Gastrocnemius medialis (tissue), 4 donors: ENCODE data around the gene RNU6-1. TPM values are rescaled to one million over a fixed set of nuclear protein-coding genes. Genes with fewer than 3 reads are reported as not detected.

Experiments
- ATAC-seq, 2 donors: fragments of 150-250 bp; one replicate each; pipeline ENCODE4 v1.9.1; 2016
- DNase-seq, 2 donors: peaks; one replicate each; pipeline ENCODE4 v3.0.0-alpha.2; 2019
- H3K27ac ChIP-seq, 4 donors: fragments of 200-600 bp; sonication (generic); 1 replicate in 1 of 4; 2 replicates in 3 of 4; pipeline ENCODE4 v1.5.1; 2016 to 2018; ENCODE audit warnings: mild to moderate bottlenecking in 2 of 4, moderate library complexity in 1 of 4
- H3K27me3 ChIP-seq, 3 donors: fragments of 200-600 bp; sonication (generic) in 2 of 3; 1 replicate in 1 of 3; 2 replicates in 2 of 3; pipeline versions ENCODE4 v1.5.1 to v1.6.0; 2016 to 2019; ENCODE audit warnings: mild to moderate bottlenecking in 1 of 3, moderate library complexity in 1 of 3
- H3K36me3 ChIP-seq, 2 donors: fragments of 200-600 bp; sonication (generic) in 1 of 2; one replicate each; pipeline ENCODE4 v1.5.1; 2017 to 2018
- H3K4me1 ChIP-seq, 2 donors: fragments of 200-600 bp; sonication (generic) in 1 of 2; one replicate each; pipeline ENCODE4 v1.5.1; 2016 to 2017; ENCODE audit warnings: mild to moderate bottlenecking in 2 of 2
- H3K4me3 ChIP-seq, 4 donors: fragments of 200-600 bp; sonication (generic) in 3 of 4; 1 replicate in 1 of 4; 2 replicates in 3 of 4; pipeline ENCODE4 v1.5.1; 2016 to 2019; ENCODE audit warnings: mild to moderate bottlenecking in 2 of 4
- H3K9me3 ChIP-seq, 3 donors: fragments of 200-600 bp; sonication (generic) in 2 of 3; 1 replicate in 1 of 3; 2 replicates in 2 of 3; pipeline ENCODE4 v1.5.1; 2016 to 2019
- POLR2A ChIP-seq, 2 donors: fragments of 450-650 bp; IDR thresholded peaks; one replicate each; pipeline ENCODE4 v1.6.1; 2017; ENCODE audit warnings: antibody characterized with exemption in 2 of 2, mild to moderate bottlenecking in 2 of 2, moderate library complexity in 2 of 2
- in situ Hi-C, 4 donors: fragments of 200-750 bp; cut with MboI; loops; one replicate each; pipeline versions ENCODE4 v1.15.0 to v1.8.0; 2017; ENCODE audit warnings: low sequenced_read_pairs in 4 of 4
- intact Hi-C: fragments of 100-400 bp; cut with DNase I; formaldehyde crosslinking; loops from one replicate; pipeline ENCODE4 v1.15.1; 2023; ENCODE audit warnings: low total_unique reads
- total RNA-seq, 4 donors: library from RNA; depleted of rRNA; stranded (reverse); fragments of >200 nt; gene quantifications; one replicate each; pipeline versions ENCODE4 v1.1.0 to v1.2.3, GENCODE V29; 2016
- TF ChIP-seq, protein P1 (sequence below), 5 experiments: fragments of 450-650 bp in 3 of 5; fragments of 200-600 bp in 2 of 5; sonication (generic) in 2 of 5; IDR thresholded peaks in 4 of 5; conservative IDR thresholded peaks in 1 of 5; 1 replicate in 4 of 5; 2 replicates in 1 of 5; pipeline ENCODE4 v1.5.1; 2016 to 2019; ENCODE audit warnings: antibody characterized with exemption in 5 of 5, mild to moderate bottlenecking in 3 of 5, moderate library complexity in 3 of 5

The RNU6-1 gene
- total RNA-seq, 4 donors from 2014 or later: not detected

DNA sequence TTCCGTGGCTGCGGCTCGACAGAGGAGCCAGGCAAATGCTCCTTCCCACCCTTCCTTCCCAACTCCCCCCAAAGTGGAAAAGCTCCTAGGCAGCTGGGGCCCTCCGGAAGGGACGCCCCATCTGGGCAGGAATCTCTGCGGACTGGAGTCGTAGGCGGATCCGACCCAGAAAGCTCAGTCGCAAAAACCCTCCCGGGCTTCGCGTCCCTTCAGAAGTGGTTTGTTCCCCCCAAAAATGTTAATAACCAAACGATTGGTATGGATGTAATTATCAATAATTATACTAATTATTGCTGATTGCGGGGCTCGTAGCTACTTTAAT lies 3.8 kb downstream of the RNU6-1 start:
- no peaks in the 10 kb centered on the region for H3K9me3 ChIP-seq
- peaks cover 22 to 43% of the 10 kb centered on the region in 2 donors for H3K4me1 ChIP-seq
- in situ Hi-C loops (loop anchor here (5.0 to 25.0 kb wide), 6 partner anchors 299 to 899 kb away; partner anchors contain the start of genes C15orf61 (in 1 of the 4) and MAP2K5 (in 1 of the 4)), intact Hi-C loops (loop anchor here (2.0 to 5.0 kb wide), 3 partner anchors 294 to 889 kb away; partner anchors contain the start of gene MAP2K5)
- peak overlapping the region; percentile 26 to 44 (median 34) for H3K4me3 ChIP-seq
- DNase-seq (no peak), ATAC-seq (no peak)
- no peaks in the 10 kb centered on the region for H3K36me3 ChIP-seq
- TF ChIP-seq POLR2A (IDR thresholded peaks at IDR 0.05): no peak
- TF ChIP-seq, protein P1, sequence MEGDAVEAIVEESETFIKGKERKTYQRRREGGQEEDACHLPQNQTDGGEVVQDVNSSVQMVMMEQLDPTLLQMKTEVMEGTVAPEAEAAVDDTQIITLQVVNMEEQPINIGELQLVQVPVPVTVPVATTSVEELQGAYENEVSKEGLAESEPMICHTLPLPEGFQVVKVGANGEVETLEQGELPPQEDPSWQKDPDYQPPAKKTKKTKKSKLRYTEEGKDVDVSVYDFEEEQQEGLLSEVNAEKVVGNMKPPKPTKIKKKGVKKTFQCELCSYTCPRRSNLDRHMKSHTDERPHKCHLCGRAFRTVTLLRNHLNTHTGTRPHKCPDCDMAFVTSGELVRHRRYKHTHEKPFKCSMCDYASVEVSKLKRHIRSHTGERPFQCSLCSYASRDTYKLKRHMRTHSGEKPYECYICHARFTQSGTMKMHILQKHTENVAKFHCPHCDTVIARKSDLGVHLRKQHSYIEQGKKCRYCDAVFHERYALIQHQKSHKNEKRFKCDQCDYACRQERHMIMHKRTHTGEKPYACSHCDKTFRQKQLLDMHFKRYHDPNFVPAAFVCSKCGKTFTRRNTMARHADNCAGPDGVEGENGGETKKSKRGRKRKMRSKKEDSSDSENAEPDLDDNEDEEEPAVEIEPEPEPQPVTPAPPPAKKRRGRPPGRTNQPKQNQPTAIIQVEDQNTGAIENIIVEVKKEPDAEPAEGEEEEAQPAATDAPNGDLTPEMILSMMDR (IDR thresholded peaks at IDR 0.05 in 4 of 5, conservative IDR thresholded peaks at IDR 0.05 in 1 of 5): no peak
- no peak overlapping the region for H3K27ac ChIP-seq
- peaks cover 24 to 39% (median 39%) of the 10 kb centered on the region in 3 donors for H3K27me3 ChIP-seq

DNA sequence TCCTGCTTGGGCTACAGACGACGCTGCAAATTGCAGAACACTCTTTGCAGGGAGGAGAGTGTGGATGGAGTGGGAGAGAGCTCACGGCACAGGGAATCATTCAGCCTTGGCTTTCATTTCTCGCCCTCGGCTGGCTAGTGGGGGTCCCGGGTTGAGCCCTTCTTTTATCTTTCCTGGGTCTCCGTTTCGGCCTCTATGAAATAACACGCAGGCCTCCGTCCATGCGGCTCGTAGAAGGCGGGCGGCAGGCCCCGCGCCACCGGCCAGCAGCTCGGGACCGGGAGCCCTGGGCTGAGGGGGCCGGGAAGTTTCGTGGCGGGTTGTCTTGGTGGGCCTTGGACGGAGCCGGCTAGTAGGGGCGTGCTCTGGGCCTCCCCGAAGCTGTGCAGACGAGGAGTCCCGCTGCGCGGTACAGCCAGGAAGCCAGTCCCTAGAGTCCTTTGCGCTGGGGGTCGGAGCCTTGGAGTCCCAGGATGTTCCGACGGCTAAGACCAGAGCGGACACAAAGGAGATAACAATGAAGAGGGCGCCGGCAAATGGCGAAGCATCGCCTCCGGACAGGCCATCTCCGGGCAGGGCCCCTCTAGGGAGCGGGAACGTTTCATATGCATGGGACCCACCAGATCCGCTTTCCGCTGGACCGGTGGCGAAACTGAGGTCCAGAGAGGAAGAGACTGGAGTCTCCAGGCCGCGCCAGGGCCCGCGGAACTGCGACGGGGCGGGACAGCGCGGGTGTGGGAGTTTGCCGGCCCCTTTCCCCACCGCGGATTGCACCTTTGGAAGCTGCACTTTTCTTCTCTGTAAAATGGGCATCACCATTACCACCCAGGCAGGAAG lies 4.3 kb downstream of the RNU6-1 start:
- in situ Hi-C loops (loop anchor here (5.0 to 25.0 kb wide), 6 partner anchors 298 to 898 kb away; partner anchors contain the start of genes C15orf61 (in 1 of the 4) and MAP2K5 (in 1 of the 4)), intact Hi-C loops (loop anchor here (2.0 to 5.0 kb wide), 3 partner anchors 293 to 888 kb away; partner anchors contain the start of gene MAP2K5)
- TF ChIP-seq, protein P1 (IDR thresholded peaks at IDR 0.05 in 4 of 5, conservative IDR thresholded peaks at IDR 0.05 in 1 of 5): no peak
- no peak for TF ChIP-seq POLR2A (IDR thresholded peaks at IDR 0.05)
- no peak overlapping the region for H3K27ac ChIP-seq
- H3K9me3 ChIP-seq: no peaks in the 10 kb centered on the region
- peaks cover 30 to 45% (median 44%) of the 10 kb centered on the region in 3 donors for H3K27me3 ChIP-seq
- ATAC-seq: no peak
- peaks cover 20 to 41% of the 10 kb centered on the region in 2 donors for H3K4me1 ChIP-seq
- no peaks in the 10 kb centered on the region for H3K36me3 ChIP-seq
- no peak for DNase-seq
- H3K4me3 ChIP-seq: peak overlapping the region; percentile 26 to 44 (median 34)

DNA sequence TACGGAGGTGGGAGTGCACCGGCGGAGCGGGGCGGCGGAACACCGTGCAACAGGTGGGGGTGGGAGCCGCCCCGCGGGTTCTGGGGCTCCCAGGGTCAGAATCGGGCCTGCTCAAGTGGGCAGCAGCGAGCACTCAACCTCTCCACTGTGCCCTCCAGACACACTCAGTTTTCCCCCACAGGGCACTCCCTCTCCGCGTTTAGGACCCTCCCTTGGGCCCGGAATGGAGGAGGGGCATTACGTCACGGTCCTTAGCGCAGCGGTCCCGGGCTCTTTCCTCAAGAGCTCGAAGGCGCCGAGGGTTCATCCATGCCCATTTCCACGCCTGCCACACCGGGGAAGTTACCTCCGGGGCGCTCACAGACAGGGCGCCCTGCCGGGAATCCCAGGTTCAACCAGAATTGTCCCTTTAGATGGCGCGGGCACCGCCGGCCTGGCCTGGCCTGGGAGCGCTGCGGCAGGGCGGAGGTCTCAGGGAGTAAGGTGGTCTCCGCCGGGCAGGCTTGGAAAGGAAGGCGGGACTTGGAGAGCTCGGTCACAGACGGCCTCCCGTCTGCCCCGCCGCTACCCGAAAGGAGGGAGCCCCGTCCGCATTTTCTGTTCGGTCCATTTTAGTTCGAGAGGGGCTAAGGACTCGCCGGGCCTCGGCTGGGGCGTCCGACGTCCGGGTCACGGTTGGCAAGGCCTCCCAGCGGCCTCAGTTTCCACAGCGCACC lies 5.1 kb downstream of the RNU6-1 start:
- Histone ChIP-seq H3K36me3 (no peaks in the 10 kb centered on the region), H3K27ac (no peak overlapping the region), H3K4me3 (peak overlapping the region; percentile 26 to 44 (median 34)), H3K27me3 (peaks cover 36 to 52% (median 52%) of the 10 kb centered on the region in 3 donors), H3K9me3 (no peaks in the 10 kb centered on the region), H3K4me1 (peaks cover 20 to 41% of the 10 kb centered on the region in 2 donors)
- in situ Hi-C loops (loop anchor here (5.0 to 25.0 kb wide), 6 partner anchors 297 to 897 kb away; partner anchors contain the start of genes C15orf61 (in 1 of the 4) and MAP2K5 (in 1 of the 4)), intact Hi-C loops (loop anchor here (1.0 to 5.0 kb wide), 3 partner anchors 292 to 887 kb away; partner anchors contain the start of gene MAP2K5)
- ATAC-seq: no peak
- no peak for DNase-seq
- TF ChIP-seq, protein P1 (IDR thresholded peaks at IDR 0.05 in 4 of 5, conservative IDR thresholded peaks at IDR 0.05 in 1 of 5): no peak

DNA sequence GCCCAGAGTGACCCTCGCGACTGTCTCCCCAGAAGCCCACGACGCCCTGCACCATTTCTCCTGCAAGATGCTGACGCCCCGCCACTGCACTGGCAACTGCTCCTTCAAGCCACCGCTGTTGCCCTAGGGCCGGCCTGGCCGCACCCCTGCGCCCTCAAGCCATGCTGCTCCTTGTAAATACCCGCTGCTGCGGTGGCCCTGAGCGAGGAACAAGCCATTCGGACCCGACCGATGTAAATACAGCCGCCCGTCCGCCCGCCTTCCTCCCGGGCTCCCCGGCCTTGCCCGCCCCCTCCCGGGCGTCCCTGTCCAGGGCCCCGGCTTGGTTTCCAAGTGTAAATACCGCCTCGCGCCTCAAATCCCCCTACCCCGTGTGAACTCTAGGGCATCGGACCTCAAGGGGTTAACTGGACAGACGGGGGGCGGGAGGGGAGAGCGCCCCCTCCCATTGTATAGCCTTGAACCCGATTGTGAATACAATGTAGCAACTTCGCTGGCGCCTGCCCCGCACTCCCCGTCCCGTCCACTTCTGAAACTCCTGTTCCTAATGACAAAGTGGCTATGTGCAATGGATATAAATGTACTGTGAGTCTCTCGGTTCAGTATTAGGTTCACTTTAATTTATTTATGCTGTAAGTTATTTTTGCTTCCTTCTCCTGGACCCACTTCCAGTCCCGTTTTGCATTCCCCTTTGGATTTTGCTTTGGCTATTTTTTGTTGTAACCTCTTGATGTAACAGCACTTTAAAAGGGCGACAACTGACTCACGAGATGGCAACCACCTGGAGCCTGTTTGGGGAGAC lies 5.9 kb downstream of the RNU6-1 start:
- peak overlapping the region; percentile 24 to 44 (median 28) for H3K4me3 ChIP-seq
- no peaks in the 10 kb centered on the region for H3K36me3 ChIP-seq
- DNase-seq (no peak), ATAC-seq (no peak)
- H3K27me3 ChIP-seq: peaks cover 44 to 61% (median 60%) of the 10 kb centered on the region in 3 donors
- H3K9me3 ChIP-seq: no peaks in the 10 kb centered on the region
- intact Hi-C loops (loop anchor here (1.0 kb wide), 1 partner anchor 377 kb away; no protein-coding TSS in a partner anchor), in situ Hi-C loops (loop anchor here (10.0 to 25.0 kb wide), 4 partner anchors 297 to 897 kb away; partner anchors contain the start of gene MAP2K5 (in 1 of the 4))
- H3K4me1 ChIP-seq: peaks cover 13 to 34% of the 10 kb centered on the region in 2 donors
- no peak overlapping the region for H3K27ac ChIP-seq
- TF ChIP-seq POLR2A (IDR thresholded peaks at IDR 0.05): no peak
- TF ChIP-seq, protein P1 (IDR thresholded peaks at IDR 0.05 in 4 of 5, conservative IDR thresholded peaks at IDR 0.05 in 1 of 5): peak in 4 of 5 experiments; percentile 17 to 50 (median 31)
